Measurements from ENCODE around the gene CMTM4. TPM values are rescaled to one million over a fixed set of nuclear protein-coding genes. Genes with fewer than 3 reads are reported as not detected.

Gene CMTM4
- total and polyA plus RNA-seq, 2 experiments from 2014 or later, result 14.1 to 77.0 TPM

- TF ChIP-seq EZH2phosphoT487 (IDR thresholded peaks at IDR 0.05; ENCODE audit: unreplicated experiment), result no peak
- no peak for TF ChIP-seq STAT1 (IDR thresholded peaks at IDR 0.05; ENCODE audit: unreplicated experiment)
- no peak for TF ChIP-seq ZNF331 (CRISPR knock-in tag; IDR thresholded peaks at IDR 0.05; ENCODE audit: low read depth)
- TF ChIP-seq, protein P1, sequence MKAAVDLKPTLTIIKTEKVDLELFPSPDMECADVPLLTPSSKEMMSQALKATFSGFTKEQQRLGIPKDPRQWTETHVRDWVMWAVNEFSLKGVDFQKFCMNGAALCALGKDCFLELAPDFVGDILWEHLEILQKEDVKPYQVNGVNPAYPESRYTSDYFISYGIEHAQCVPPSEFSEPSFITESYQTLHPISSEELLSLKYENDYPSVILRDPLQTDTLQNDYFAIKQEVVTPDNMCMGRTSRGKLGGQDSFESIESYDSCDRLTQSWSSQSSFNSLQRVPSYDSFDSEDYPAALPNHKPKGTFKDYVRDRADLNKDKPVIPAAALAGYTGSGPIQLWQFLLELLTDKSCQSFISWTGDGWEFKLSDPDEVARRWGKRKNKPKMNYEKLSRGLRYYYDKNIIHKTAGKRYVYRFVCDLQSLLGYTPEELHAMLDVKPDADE (IDR thresholded peaks at IDR 0.05), result no peak
- TF ChIP-seq POLR2AphosphoS5 (IDR thresholded peaks at IDR 0.05; ENCODE audit: low read depth), result no peak
- TF ChIP-seq EZH2 (IDR thresholded peaks at IDR 0.05; ENCODE audit: low read depth, unreplicated experiment), result no peak
- TF ChIP-seq ZNF114 (CRISPR knock-in tag; IDR thresholded peaks at IDR 0.05), result no peak
Observed at GRCh38 chr16:66605177-66605978, 91.2 kb downstream of the CMTM4 start (continued).

GRCh38 chr16:66604376-66605176 is 92.0 kb downstream of the CMTM4 start, which contains the start of gene CMTM3:
TSS of gene CMTM3 (plus strand) at chr16:66604704. CDS start at chr16:66604806, 102 bp downstream.
- Histone ChIP-seq H3K4me3 (peak within 1 kb of the TSS; percentile 83), H3K36me3 (ENCODE audit: insufficient read depth) (no peaks in the 10 kb centered on the region), H3K4me2 (peak within 1 kb of the TSS; percentile 82), H3F3A (replicated peaks; ENCODE audit: low read depth) (no peaks in the 10 kb centered on the region; the same call in 1 of the 2 replicates), H3K9me2 (ENCODE audit: insufficient read depth) (no peaks in the 10 kb centered on the region), H3K79me2 (replicated peaks; ENCODE audit: insufficient read depth) (0 out of 2 replicates have a peak, but pooled peaks cover 4% of the 10 kb centered on the region), H3K4me1 (ENCODE audit: insufficient read depth) (peaks cover 15% of the 10 kb centered on the region), H2AFZ (peak within 1 kb of the TSS; percentile 94), H4K20me1 (replicated peaks; ENCODE audit: insufficient read depth) (peaks cover 12% of the 10 kb centered on the region; the same call in 1 of the 2 replicates), H3K27me3 (ENCODE audit: insufficient read depth) (peaks cover 7% of the 10 kb centered on the region), H3K27ac (ENCODE audit: low read depth) (peak within 1 kb of the TSS; percentile 89)
- Mint-ChIP-seq H3K27ac (peak within 1 kb of the TSS; percentile 88), H3K9me3 (peaks cover 10% of the 10 kb centered on the region), H3K4me1 (peaks cover 36% of the 10 kb centered on the region), H3K4me3 (peak within 1 kb of the TSS; percentile 87), H3K36me3 (ENCODE audit: low read depth) (peaks cover 14% of the 10 kb centered on the region), H3K27me3 (ENCODE audit: insufficient read depth, low read depth, poor library complexity) (peaks cover 18% of the 10 kb centered on the region)
- ATAC-seq, result peak; percentile 59
- peak; percentile 84 for DNase-seq (ENCODE audit: low spot score)
- TF ChIP-seq EZH2phosphoT487 (IDR thresholded peaks at IDR 0.05; ENCODE audit: unreplicated experiment) (no peak), CTCF (conservative IDR thresholded peaks at IDR 0.05; ENCODE audit: low read depth in 2 of 2) (peak; percentile 47 to 65), EZH2 (IDR thresholded peaks at IDR 0.05; ENCODE audit: low read depth, unreplicated experiment) (no peak), POLR2AphosphoS5 (IDR thresholded peaks at IDR 0.05; ENCODE audit: low read depth) (no peak; the same call in 1 of the 2 replicates), REST (IDR thresholded peaks at IDR 0.05; ENCODE audit: unreplicated experiment) (no peak), ZNF331 (CRISPR knock-in tag; IDR thresholded peaks at IDR 0.05; ENCODE audit: low read depth) (no peak), CREB1 (CRISPR knock-in tag; IDR thresholded peaks at IDR 0.05; ENCODE audit: low read depth) (0 out of 2 replicates have a peak, but pooled peaks have one; percentile 28), NANOG (IDR thresholded peaks at IDR 0.05; ENCODE audit: borderline replicate concordance) (no peak), STAT1 (IDR thresholded peaks at IDR 0.05; ENCODE audit: unreplicated experiment) (no peak), JUNB (IDR thresholded peaks at IDR 0.05; ENCODE audit: unreplicated experiment) (no peak)
- TF ChIP-seq, protein P1 (IDR thresholded peaks at IDR 0.05), result no peak

Measured in GM23338 (cell line).